NCI-H2107 treated with DMSO at 0.1 percent for 48 hours (cell line): ENCODE results near the gene HDGFL2.
A peak's percentile ranks its signal among the peaks of the same experiment; 100 is the strongest.

ENCODE experiments used
- DNase-seq: peaks from one replicate; lab custom pipeline; 2025; ENCODE audit not compliant: unreplicated experiment; lab: John Stamatoyannopoulos, UW

The HDGFL2 gene

GRCh38 chr19:4464815-4465581, 7.1 kb upstream of the HDGFL2 start:
- no peak for DNase-seq

DNA sequence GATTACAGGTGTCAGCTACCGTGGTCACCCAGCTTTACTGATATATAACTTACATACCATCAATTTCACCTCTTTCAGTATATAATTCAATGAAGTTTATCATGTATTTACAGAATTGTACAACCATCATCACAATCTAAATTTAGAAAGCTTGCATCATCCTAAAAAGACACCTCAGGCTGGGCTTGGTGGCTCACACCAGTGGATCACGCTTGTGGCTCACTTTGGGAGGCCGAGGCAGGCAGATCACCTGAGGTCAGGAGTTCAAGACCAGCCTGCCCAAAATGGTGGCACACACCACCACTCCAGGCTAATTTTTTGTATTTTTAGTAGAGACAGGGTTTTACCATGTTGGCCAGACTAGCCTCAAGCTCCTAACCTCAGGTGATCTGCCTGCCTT, 4.3 kb upstream of the HDGFL2 start:
- DNase-seq: no peak

DNA sequence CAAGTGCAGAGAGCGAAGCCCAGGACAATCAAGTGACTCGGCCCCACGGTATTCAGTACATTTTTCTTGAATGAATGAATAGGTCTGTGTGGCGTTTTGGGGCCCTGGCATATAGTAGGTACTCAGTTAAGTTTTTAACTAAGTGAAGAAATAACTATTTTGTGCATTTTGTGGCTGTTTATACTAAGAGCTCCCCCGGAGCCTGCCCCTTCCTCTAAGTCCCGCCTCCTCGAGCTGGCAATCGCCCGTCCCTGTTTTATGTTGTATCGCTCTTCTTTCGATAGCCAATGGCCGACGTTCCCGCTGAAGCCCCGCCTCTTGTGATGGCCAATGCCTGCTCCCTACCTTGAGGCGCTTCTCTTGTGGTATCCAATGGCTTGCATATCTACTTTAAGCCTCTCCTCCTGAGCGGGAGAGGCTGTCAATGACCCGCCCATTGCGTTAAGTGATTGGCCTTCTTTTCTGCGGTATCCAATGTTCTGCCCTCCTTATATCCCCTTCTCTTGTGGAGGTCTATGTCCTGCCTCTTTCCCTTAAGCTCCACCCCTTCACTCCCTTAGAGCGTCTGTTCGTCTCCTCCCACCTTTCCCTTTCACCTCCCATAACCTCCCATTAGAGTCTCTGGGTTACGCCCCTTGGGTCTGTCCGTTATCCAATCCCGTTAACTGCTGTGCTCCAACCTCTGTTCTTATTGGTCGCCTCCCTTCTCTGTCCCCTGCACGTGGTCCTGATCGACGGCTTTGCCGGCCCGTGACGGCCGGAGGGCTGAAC, 509 bp upstream of the HDGFL2 start:
- peak; percentile 100 for DNase-seq

DNA sequence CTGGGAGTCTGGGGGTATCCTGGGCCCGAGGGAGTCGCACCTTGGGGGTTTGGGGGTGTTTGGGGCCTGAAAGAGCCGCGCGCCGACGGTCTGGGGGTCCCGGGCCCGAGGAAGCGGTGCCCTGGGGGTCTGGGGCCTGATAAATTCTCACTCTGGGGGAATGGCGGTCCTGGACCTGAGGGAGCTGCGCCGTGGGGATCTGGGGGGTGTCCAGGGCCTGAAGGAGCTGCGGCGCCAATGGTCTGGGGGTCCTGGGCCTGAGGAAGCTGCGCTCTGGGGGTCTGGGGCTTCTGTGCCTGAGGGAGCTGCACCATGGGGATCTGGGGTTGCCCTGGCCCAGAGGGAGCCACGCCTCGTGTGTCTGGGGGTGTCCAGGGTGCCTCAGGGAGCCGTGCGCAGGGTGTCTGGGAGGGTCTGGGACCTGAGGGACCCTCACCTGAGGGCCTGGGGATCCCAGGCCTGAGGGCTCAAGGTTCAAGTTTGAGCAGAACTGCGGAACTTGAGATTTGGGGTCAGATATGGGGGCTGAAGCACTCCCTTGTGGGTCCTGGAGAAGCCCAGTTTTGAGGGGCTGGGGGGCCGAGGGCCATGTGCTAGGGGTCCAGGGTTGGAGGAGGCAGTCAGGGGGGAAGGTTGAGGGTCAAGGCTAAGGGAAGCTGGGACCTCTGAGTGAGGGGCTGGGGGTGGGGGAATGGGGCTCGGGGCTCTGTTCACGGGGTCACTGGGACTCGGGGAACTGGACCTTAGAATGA, 1.1 kb downstream of the HDGFL2 start:
- no peak for DNase-seq

DNA sequence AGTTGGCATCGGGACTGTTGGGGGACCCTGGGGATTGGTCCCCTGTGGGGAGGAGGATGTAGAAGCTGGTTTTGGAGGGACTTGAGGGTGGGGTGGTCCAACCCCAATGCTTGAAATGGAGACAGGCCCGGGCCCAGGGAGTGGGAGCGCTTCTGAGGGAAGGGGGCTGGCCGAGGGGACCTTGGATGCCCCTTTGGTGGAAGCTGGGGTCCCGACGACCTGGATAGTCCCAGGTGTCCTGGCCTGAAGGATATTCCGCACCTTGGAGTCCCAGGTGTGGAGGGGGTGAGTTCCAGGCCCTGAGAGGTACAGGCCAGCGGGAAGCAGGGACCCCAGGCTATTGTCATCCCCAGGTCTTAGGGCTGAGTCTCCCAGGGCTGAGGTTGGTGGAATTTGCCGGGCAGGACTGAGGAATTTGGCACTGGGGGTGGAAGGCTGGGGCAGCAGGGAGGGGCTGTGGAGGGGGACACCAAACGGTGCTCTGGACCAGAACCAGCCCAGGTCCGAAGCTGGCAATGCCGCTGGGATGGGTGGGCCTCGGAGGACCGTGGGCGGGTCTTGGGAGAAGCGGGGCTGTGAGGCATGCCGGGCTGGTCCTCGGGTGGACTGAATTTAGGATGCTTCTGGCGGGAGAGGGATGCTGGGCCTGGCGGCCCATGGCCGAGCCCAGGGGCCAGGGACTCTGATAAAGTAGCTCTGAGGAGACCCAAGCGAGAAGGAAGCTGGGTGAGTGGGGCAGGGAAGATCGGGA, 1.8 kb downstream of the HDGFL2 start:
- DNase-seq: no peak

GRCh38 chr19:4474514-4475022, 2.5 kb downstream of the HDGFL2 start:
- DNase-seq: peak; percentile 66

- DNase-seq: no peak
Measured at GRCh38 chr19:4477034-4477801, 5.1 kb downstream of the HDGFL2 start.

GRCh38 chr19:4482721-4483364, 10.7 kb downstream of the HDGFL2 start:
- DNase-seq: no peak

DNA sequence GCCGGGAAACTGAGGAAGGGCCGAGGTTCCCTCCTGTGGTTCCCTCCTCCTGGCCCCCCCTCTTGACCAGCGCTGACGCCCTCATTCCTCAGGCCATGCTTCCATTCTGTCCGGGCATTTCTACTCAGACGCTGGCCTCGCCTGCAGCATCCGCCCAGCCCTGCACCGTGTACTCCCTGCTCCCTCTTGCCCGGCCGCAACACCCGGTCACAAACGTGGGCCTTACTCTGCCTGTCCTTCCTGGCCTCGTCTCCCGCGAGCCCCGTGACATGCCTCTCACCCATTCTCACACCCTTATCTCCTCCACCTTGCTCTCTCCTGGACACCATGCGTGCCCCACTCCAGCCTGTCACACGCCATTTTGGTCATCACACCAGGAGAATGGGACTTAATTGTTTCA, 11.3 kb downstream of the HDGFL2 start:
- no peak for DNase-seq

DNA sequence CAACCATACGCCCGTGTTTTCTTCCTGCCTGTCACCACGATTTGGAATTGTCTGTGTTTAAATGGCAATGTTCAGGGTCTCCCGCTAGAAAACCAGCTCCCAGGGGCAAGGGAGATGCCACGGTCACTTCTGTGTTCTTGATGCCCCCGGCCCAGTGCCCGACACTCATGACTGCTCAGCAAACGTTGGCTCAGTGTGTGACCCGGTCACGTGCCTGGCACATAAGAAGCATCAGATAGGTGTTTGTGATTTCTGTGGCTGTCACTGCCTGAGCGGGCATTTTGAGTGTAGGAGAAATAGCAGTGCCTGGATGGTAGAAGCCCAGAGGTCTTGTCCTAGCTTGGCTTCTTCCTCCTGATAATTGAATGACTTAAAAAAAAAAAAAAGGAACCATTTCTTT, 15.5 kb downstream of the HDGFL2 start:
- no peak for DNase-seq

- DNase-seq: no peak
Measured at GRCh38 chr19:4488496-4488895, 16.4 kb downstream of the HDGFL2 start.

GRCh38 chr19:4491446-4491845, 19.3 kb downstream of the HDGFL2 start:
- DNase-seq: no peak

- DNase-seq: no peak
Measured at GRCh38 chr19:4492337-4493103, 20.4 kb downstream of the HDGFL2 start.

GRCh38 chr19:4493104-4493928, 21.2 kb downstream of the HDGFL2 start:
- DNase-seq: no peak

GRCh38 chr19:4493929-4494690, 22.0 kb downstream of the HDGFL2 start:
- DNase-seq: no peak

DNA sequence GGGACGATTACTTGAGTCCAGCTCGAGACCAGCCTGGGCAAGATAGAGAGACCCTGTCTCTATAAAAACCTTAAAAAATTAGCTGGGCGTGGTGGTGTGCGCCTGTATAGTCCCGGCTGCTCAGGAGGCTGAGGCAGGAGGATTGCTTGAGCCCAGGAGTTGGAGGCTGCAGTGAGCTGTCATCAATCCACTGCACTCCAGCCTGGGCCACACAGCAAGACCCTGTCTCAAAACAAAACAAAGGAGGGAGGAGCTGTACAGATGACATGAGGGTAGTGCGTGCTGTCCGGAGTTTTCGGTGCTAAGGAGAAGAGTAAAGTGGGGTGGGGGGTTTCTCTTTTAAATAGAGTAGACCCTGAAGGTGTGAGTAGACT, 22.6 kb downstream of the HDGFL2 start:
- DNase-seq: no peak

DNA sequence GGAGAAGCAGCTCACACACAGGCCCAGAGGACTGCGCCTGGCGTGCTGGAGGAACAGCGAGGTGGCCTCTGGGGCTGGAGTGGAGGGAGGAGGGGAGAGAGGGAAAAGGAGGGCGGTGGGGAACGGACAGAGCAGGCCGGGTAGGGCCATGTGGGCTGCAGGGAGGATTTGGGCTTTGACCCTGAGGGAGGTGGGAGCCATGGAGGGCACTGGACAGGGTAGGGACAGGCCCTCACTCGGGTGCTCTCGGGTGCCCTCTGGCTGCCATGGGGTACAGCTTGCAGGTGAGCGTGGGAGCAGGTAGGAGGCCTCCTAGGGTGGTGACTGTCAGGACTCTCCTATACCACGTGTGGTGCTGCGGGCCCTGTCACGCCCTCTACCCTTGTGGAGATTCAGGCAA, 23.4 kb downstream of the HDGFL2 start:
- DNase-seq: no peak
